Activated naive CD4-positive, alpha-beta T cell treated with anti-CD3 and anti-CD28 coated beads, Interleukin-2, amount 10 ng/mL, durations not matched to agents 7 days and 5 days (primary cell): ENCODE data around the gene PPM1N.

Source experiments
- CTCF ChIA-PET: fragments of 350-600 bp; sonication (Branson Sonifier 250); formaldehyde crosslinking; loops from one replicate; lab custom pipeline; 2021; ENCODE audit warnings: antibody characterized with exemption; lab: Charles Lee
- DNase-seq: peaks from one replicate; pipeline ENCODE4 v3.0.0-alpha.2; 2020
- H3K27ac Mint-ChIP-seq: one replicate; pipeline ENCODE4 v1.8.0; 2021; ENCODE audit warnings: mild to moderate bottlenecking, moderate library complexity, mixed read lengths
- H3K27me3 Mint-ChIP-seq: one replicate; pipeline ENCODE4 v1.8.0; 2021; ENCODE audit warnings: mild to moderate bottlenecking, mixed read lengths
- H3K36me3 Mint-ChIP-seq: one replicate; pipeline ENCODE4 v1.8.0; 2021; ENCODE audit warnings: mixed read lengths
- H3K4me1 Mint-ChIP-seq: one replicate; pipeline ENCODE4 v1.8.0; 2021; ENCODE audit warnings: mixed read lengths
- H3K4me3 Mint-ChIP-seq: one replicate; pipeline ENCODE4 v1.8.0; 2021; ENCODE audit warnings: mild to moderate bottlenecking, moderate library complexity, mixed read lengths
- H3K9me3 Mint-ChIP-seq: one replicate; pipeline ENCODE4 v1.8.0; 2021; ENCODE audit warnings: mixed read lengths

PPM1N gene

DNA sequence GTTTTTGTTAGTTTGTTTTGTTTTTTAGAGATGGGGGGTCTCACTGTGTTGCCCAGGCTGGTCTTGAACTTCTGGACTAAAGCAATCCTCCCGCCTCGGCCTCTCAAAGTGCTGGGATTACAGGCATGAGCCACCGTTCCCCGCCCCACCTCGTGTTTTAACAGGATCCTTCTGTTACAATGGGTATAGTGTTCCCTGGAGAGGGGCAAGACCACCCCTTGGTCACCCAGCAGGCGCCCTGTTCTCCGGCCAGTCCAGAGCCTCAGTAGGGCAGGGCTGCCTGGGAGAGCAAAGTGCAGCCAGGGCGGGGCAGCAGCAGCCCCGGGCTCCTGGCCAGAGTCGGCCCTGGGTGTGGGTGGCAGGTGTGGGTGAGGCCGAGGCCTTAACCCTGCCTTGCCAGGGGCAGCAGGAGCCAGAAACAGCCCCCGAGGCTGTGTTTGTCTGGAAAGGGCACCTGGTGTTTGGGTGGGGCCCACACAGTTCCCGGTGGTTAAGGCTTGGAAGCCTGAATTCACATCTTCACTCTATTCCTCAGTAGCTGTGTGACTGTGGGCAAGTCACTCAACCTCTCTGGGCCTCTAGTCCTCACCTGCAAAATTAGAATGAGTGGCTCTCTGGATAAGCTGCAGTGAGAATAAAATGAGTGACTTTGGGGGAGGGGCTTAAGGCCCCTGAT, 16.3 kb downstream of the PPM1N start:
- CTCF ChIA-PET, result interaction anchor here (0.9 to 2.4 kb wide), 4 partner anchors 44 to 168 kb away, joined by 3 to 12 read pairs (median 4); no protein-coding TSS in a partner anchor
- no peaks in the 10 kb centered on the region for H3K9me3 Mint-ChIP-seq
- peaks cover 75% of the 10 kb centered on the region for H3K4me1 Mint-ChIP-seq
- H3K36me3 Mint-ChIP-seq, result peaks cover 44% of the 10 kb centered on the region
- no peaks in the 10 kb centered on the region for H3K27me3 Mint-ChIP-seq
- DNase-seq, result no peak
- peak overlapping the region; percentile 35 for H3K4me3 Mint-ChIP-seq
- peak overlapping the region; percentile 83 for H3K27ac Mint-ChIP-seq

DNA sequence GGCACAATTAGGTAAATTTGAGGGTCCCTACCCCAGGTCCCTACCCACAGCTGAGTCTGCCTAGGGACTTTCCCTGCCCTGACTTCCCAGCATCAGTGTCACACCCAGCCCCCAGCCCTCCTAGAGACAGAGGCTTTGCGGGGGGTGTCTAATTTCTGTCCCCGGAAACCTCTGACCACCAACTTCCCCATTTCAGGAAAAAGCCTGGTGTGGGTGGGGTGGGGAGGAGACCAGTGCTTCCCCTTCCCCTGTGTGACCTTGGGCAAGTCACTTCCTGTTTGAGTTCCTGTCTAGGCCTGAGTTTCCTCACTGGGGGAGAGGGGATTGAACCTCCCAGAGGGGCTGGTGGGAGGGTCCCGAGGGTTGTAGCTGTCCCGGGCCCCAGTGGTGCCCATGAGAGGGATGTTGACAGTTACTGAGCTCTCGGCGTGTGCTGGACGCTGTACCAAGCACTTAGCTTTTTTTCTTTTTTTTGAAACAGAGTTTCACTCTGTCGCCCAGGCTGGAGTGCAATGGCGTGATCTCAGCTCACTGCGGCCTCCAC, 16.9 kb downstream of the PPM1N start:
- Mint-ChIP-seq H3K36me3 (peaks cover 44% of the 10 kb centered on the region), H3K9me3 (no peaks in the 10 kb centered on the region), H3K4me3 (peak overlapping the region; percentile 35), H3K27me3 (no peaks in the 10 kb centered on the region), H3K4me1 (peaks cover 69% of the 10 kb centered on the region), H3K27ac (peak overlapping the region; percentile 83)
- CTCF ChIA-PET, result interaction anchor here (0.9 to 2.4 kb wide), 4 partner anchors 44 to 168 kb away, joined by 3 to 12 read pairs (median 4); no protein-coding TSS in a partner anchor
- peak; percentile 37 for DNase-seq

DNA sequence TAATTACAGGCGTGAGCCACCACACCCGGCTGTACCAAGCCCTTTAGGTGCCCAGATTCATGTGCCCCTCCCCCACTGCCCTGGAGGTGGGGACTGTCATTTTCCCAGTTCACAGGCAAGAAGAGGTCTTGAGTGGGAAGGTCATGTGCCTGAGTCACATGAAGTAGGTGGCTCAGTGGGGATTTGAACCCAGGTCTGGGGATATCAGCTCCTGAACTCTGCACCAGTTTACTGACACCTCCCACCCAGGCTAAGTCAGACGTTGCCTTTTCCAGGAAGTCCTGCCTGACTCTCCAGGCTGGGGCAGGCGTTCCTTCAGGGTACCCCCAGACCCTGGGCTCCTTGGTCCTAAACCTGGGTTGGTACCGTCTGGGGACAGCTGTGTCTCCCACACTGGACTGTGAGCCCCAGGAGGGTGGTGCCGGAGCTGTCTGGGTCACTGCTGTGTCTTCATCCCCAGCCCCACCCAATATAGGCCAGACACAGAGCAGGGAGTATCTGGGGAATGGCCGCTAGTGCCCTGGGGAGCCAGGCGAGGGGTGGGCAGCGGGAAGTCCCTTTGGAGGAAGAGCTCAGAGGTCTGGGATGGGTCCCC, 17.7 kb downstream of the PPM1N start:
- Mint-ChIP-seq H3K4me3 (no peak overlapping the region), H3K27me3 (no peaks in the 10 kb centered on the region), H3K9me3 (no peaks in the 10 kb centered on the region), H3K27ac (peak overlapping the region; percentile 83), H3K4me1 (peaks cover 63% of the 10 kb centered on the region), H3K36me3 (peaks cover 46% of the 10 kb centered on the region)
- CTCF ChIA-PET, result interaction anchor here (1.3 to 2.4 kb wide), 4 partner anchors 43 to 128 kb away, joined by 3 to 12 read pairs (median 4); no protein-coding TSS in a partner anchor
- no peak for DNase-seq

DNA sequence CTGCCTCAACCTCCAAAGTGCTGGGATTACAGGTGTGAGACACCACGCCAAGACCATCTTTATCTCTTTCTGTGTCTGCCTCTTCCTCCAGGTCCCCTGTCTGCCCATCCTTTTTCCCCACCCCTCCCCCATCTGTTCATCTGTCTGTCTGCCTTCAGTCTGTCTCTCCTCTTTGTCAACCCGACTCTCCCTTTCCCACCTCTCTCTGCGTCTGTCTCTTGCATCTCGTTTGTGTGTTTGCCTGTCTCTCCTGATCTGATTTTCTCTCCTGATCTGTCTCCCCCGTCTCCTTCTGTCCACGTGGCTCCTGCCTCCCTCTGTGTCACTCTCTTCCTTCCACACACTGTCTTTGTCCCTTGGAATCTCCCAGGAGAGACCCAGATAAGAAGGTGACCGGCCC, 19.0 kb downstream of the PPM1N start:
- Mint-ChIP-seq H3K4me1 (peaks cover 50% of the 10 kb centered on the region), H3K4me3 (no peak overlapping the region), H3K27me3 (no peaks in the 10 kb centered on the region), H3K9me3 (no peaks in the 10 kb centered on the region), H3K27ac (peak overlapping the region; percentile 72), H3K36me3 (peaks cover 39% of the 10 kb centered on the region)
- CTCF ChIA-PET, result no interaction called here
- DNase-seq, result no peak

DNA sequence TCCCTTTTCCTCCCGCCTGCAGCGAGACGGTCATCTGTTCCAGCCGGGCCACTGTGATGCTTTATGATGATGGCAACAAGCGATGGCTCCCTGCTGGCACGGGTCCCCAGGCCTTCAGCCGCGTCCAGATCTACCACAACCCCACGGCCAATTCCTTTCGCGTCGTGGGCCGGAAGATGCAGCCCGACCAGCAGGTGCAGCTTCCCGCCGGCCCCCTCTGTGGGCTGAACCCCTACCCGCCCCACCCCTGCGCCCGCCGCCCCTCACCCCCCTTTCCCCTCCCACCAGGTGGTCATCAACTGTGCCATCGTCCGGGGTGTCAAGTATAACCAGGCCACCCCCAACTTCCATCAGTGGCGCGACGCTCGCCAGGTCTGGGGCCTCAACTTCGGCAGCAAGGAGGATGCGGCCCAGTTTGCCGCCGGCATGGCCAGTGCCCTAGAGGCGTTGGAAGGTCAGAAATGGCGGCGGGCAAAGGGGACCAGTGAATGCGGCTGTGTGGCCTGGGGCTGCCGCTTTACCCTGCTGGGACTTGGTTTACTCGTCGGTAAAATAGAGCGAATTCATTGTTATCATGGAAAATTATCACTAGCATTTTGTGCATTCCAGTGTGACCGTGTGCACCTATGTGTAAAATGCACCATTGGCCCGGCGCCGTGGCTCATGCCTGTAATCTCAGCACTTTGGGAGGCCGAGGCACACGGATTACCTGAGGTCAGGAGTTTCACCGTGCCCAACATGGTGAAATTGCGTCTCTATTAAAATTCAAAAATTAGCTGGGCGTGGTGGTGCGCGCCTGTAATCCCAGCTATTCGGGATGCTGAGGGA, 19.6 kb downstream of the PPM1N start:
- Mint-ChIP-seq H3K4me1 (peaks cover 45% of the 10 kb centered on the region), H3K36me3 (peaks cover 38% of the 10 kb centered on the region), H3K4me3 (no peak overlapping the region)

DNA sequence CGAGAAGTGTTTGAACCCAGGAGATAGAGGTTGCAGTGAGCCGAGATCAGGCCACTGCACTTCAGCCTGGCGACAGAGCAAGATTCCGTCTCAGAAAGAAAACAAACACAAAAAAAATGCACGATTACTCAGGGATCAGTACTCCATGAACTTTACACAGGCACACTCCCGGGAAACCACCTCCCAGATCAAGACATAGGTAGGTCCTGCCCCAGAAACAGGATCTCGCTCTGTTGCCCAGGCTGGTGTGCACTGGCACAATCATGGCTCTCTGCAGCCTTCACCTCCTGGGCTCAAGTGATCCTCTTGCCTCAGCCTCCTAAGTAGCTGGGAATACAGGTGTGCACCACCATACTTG, 20.2 kb downstream of the PPM1N start:
- Mint-ChIP-seq H3K27ac (peak overlapping the region; percentile 60), H3K36me3 (peaks cover 38% of the 10 kb centered on the region), H3K4me1 (peaks cover 43% of the 10 kb centered on the region), H3K27me3 (no peaks in the 10 kb centered on the region), H3K9me3 (no peaks in the 10 kb centered on the region), H3K4me3 (no peak overlapping the region)
- DNase-seq, result no peak
- CTCF ChIA-PET, result no interaction called here

More for the DNA sequence above, 19.6 kb downstream of the PPM1N start:
- CTCF ChIA-PET, result no interaction called here
- DNase-seq, result no peak
- no peaks in the 10 kb centered on the region for H3K27me3 Mint-ChIP-seq
- H3K9me3 Mint-ChIP-seq, result no peaks in the 10 kb centered on the region
- peak overlapping the region; percentile 60 for H3K27ac Mint-ChIP-seq

DNA sequence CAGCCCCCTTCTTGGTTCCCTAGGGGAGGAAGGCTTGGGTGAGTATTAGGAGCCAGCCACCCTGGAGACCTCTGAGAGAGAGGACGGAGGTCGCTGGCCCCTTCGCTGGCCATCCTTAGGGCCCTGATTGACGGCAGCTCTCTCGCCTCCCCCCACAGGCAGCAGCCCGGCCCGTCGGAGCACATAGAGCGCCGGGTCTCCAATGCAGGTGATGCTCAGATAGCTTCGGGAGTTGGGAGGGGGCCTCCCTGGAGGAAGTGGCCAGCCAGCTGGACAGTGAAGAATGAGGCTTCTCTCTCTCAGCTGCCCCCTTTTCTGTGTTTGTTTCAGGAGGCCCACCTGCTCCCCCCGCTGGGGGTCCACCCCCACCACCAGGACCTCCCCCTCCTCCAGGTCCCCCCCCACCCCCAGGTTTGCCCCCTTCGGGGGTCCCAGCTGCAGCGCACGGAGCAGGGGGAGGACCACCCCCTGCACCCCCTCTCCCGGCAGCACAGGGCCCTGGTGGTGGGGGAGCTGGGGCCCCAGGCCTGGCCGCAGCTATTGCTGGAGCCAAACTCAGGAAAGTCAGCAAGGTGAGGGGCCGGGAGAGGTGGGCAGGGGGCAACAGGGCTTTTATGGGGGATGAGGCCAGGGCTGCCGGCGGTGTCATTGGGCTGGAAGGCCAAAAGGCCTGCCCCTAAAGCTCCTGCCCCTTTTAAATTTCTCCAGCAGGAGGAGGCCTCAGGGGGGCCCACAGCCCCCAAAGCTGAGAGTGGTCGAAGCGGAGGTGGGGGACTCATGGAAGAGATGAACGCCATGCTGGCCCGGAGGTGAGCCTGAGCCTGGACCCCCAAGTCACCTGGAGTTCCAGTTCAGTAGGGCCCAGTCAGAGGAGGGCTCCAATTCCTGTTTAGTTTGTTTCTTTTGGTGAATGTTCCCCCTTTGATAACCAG, 24.0 kb downstream of the PPM1N start:
- no peak overlapping the region for H3K4me3 Mint-ChIP-seq
- H3K27me3 Mint-ChIP-seq, result no peaks in the 10 kb centered on the region
- H3K27ac Mint-ChIP-seq, result no peak overlapping the region

DNA sequence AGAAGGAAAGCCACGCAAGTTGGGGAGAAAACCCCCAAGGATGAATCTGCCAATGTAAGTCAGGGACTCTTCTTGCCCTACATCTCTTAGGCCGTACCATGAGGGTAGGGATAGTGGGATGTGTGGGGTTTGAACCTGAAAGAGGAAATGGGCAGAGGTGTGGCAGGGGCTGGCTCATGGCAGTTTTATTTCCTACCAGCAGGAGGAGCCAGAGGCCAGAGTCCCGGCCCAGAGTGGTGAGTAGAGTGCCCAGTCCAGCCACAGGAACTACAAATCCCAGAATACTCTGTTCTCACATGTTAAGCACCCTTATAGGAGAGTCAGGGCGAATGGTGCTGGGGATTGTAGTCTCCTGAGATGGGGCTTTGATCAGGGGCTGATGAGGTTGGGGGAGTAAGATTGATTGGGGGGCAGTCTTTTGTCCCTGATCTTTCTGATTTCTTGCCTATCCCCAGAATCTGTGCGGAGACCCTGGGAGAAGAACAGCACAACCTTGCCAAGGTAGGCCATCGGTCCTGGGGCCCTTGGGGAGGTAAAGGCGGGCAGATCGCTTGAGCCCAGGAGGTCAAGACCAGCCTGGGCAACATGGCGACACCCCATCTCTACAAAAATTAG, 25.5 kb downstream of the PPM1N start:
- Mint-ChIP-seq H3K27ac (peak overlapping the region; percentile 64), H3K4me3 (no peak overlapping the region), H3K4me1 (peaks cover 22% of the 10 kb centered on the region), H3K27me3 (peaks cover 7% of the 10 kb centered on the region), H3K36me3 (peaks cover 42% of the 10 kb centered on the region), H3K9me3 (no peaks in the 10 kb centered on the region)
- CTCF ChIA-PET, result interaction anchor here (0.7 to 2.7 kb wide), 6 partner anchors 24 to 185 kb away, joined by 3 to 14 read pairs (median 4); no protein-coding TSS in a partner anchor
- DNase-seq, result peak; percentile 81

More for the DNA sequence above, 24.0 kb downstream of the PPM1N start:
- DNase-seq, result no peak
- CTCF ChIA-PET, result interaction anchor here (0.9 to 1.9 kb wide), 5 partner anchors 14 to 49 kb away, joined by 3 to 6 read pairs (median 3); no protein-coding TSS in a partner anchor
- Mint-ChIP-seq H3K4me1 (peaks cover 17% of the 10 kb centered on the region), H3K36me3 (peaks cover 44% of the 10 kb centered on the region), H3K9me3 (no peaks in the 10 kb centered on the region)

DNA sequence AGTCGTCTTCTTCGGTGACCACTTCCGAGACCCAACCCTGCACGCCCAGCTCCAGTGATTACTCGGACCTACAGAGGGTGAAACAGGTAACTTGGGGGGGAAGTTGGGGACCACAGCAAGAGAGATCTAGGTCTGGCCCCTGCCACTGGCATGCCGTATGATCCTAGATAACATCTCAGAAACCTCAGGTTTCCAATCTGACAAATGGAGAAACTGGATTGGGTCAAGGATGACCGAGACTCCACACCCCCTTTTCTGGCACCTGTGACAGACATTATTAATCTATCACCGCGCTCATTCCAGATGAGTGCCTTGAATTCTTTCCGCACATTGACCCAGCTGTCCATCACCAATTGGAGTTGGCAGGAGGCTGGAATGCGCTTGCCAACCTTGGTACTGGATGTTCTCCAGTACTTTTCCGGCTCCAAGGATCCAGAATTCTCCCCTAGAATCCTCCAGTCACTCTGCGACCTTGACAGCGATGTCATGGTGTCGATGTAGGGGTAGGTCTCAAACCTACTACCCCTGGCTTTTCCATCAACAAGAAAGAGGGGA, 26.4 kb downstream of the PPM1N start:
- DNase-seq, result no peak
- no peak overlapping the region for H3K4me3 Mint-ChIP-seq
- no peaks in the 10 kb centered on the region for H3K9me3 Mint-ChIP-seq
- H3K27me3 Mint-ChIP-seq, result peaks cover 16% of the 10 kb centered on the region
- H3K4me1 Mint-ChIP-seq, result peaks cover 26% of the 10 kb centered on the region
- CTCF ChIA-PET, result interaction anchor here (0.6 to 2.7 kb wide), 7 partner anchors 11 to 186 kb away, joined by 3 to 14 read pairs (median 4); no protein-coding TSS in a partner anchor
- no peak overlapping the region for H3K27ac Mint-ChIP-seq
- H3K36me3 Mint-ChIP-seq, result peaks cover 42% of the 10 kb centered on the region

DNA sequence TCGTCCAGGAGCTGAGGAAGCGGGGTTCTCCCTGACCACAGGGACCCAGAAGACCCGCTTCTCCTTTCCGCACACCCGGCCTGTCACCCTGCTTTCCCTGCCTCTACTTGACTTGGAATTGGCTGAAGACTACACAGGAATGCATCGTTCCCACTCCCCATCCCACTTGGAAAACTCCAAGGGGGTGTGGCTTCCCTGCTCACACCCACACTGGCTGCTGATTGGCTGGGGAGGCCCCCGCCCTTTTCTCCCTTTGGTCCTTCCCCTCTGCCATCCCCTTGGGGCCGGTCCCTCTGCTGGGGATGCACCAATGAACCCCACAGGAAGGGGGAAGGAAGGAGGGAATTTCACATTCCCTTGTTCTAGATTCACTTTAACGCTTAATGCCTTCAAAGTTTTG, 27.9 kb downstream of the PPM1N start:
- no peak overlapping the region for H3K4me3 Mint-ChIP-seq
- peaks cover 21% of the 10 kb centered on the region for H3K27me3 Mint-ChIP-seq
- H3K4me1 Mint-ChIP-seq, result peaks cover 24% of the 10 kb centered on the region
- no peak for DNase-seq
- H3K27ac Mint-ChIP-seq, result no peak overlapping the region
- peaks cover under 1% of the 10 kb centered on the region for H3K9me3 Mint-ChIP-seq
- CTCF ChIA-PET, result interaction anchor here (0.5 to 2.7 kb wide), 4 partner anchors 29 to 138 kb away, joined by 3 to 14 read pairs (median 3); no protein-coding TSS in a partner anchor
- peaks cover 35% of the 10 kb centered on the region for H3K36me3 Mint-ChIP-seq

DNA sequence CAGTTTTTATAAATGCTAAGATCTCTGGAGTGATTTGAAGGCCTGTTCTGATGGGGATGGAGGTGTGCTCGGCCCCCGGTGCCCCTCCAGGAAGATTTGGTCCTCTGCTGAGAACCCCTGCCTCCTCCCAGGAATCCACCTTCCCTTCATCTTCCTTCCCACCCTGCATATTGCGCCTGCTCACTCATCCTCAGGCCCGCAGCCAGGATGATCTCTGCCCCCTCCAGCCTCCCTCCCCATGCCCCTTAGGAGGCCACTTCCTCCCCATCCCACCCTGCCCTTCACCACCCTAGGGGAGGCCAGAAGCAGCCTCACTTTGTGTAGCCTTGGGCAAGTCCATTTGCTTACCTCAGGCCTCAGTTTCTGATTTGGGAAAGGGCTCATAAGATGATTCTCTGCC, 28.7 kb downstream of the PPM1N start:
- Mint-ChIP-seq H3K9me3 (peaks cover 8% of the 10 kb centered on the region), H3K27me3 (peaks cover 21% of the 10 kb centered on the region), H3K36me3 (peaks cover 32% of the 10 kb centered on the region), H3K4me1 (peaks cover 24% of the 10 kb centered on the region), H3K4me3 (no peak overlapping the region), H3K27ac (no peak overlapping the region)
- no peak for DNase-seq
- CTCF ChIA-PET, result interaction anchor here (0.9 kb wide), 1 partner anchor 48 kb away, joined by 3 read pairs; no protein-coding TSS in a partner anchor

DNA sequence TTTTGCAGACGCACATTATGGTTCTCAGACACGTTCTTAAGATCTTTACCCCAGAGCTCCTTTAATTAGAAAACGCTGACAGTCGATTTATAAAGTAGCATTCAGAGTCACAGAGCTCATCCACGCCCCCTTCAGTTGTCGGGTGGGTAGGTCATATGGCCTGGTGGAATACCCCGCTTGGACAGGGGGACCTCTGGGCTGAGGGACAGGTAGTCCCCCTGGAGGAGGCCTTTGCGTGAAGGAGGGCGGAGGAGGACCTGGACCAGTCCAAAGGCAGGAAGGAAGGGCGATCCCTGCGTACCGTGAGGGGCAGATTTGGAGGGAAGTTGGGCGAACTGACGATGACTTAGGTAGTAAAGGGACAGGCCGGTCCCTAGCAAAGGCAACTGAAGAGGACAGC, 29.5 kb downstream of the PPM1N start:
- peaks cover 21% of the 10 kb centered on the region for H3K27me3 Mint-ChIP-seq
- H3K27ac Mint-ChIP-seq, result no peak overlapping the region
- H3K36me3 Mint-ChIP-seq, result peaks cover 32% of the 10 kb centered on the region
- peaks cover 24% of the 10 kb centered on the region for H3K4me1 Mint-ChIP-seq
- CTCF ChIA-PET, result interaction anchor here (0.9 kb wide), 1 partner anchor 47 kb away, joined by 3 read pairs; no protein-coding TSS in a partner anchor
- H3K4me3 Mint-ChIP-seq, result no peak overlapping the region
- peaks cover 8% of the 10 kb centered on the region for H3K9me3 Mint-ChIP-seq
- no peak for DNase-seq
